ENCODE results near the gene PHC2. TPM values are rescaled to one million over a fixed set of nuclear protein-coding genes. Genes with fewer than 3 reads are reported as not detected.
A peak's percentile ranks its signal among the peaks of the same experiment; 100 is the strongest.

PHC2 gene
- total and polyA plus RNA-seq, 11 donors = 79.7 to 194 (median 99.4) TPM

GRCh38 chr1:33274446-33274845 is 156.4 kb downstream of the PHC2 start:
- 89 to 95% (median 94%) methylated on average over 1 of the region's 1 CpG for WGBS, 4 donors
- intact Hi-C loops (cut with DNase I) = no loop called here
- TF ChIP-seq POLR2A (IDR thresholded peaks at IDR 0.05) = no peak
- no peak for TF ChIP-seq CTCF (IDR thresholded peaks at IDR 0.05)
- Histone ChIP-seq H3K9me3 (no peaks in the 10 kb centered on the region), H3K27me3 (no peaks in the 10 kb centered on the region), H3K36me3 (peaks cover 0 to 60% (median 39%) of the 10 kb centered on the region in 9 donors), H3K27ac (no peak overlapping the region), H3K4me1 (peaks cover 0 to 44% (median 23%) of the 10 kb centered on the region in 12 donors), H3K4me3 (no peak overlapping the region)
- DNase-seq = no peak
- peak in 1 of 4 donors; percentile 6 for ATAC-seq

GRCh38 chr1:33273961-33274371 is 156.9 kb downstream of the PHC2 start:
- intact Hi-C loops (cut with DNase I) = no loop called here
- ATAC-seq (no peak), DNase-seq (no peak)
- Histone ChIP-seq H3K4me3 (no peak overlapping the region), H3K36me3 (peaks cover 0 to 60% (median 35%) of the 10 kb centered on the region in 9 donors), H3K27ac (peak overlapping the region in 1 of 12 donors; percentile 46), H3K27me3 (no peaks in the 10 kb centered on the region), H3K9me3 (no peaks in the 10 kb centered on the region), H3K4me1 (peaks cover 0 to 49% (median 28%) of the 10 kb centered on the region in 12 donors)
- TF ChIP-seq POLR2A (IDR thresholded peaks at IDR 0.05) (no peak), CTCF (IDR thresholded peaks at IDR 0.05) (no peak)
- 80 to 83% (median 82%) methylated on average over 7 of the region's 7 CpGs for WGBS, 4 donors

MicroRNAs encoded within 50 kb of the gene (microRNA counts, 767-probe panel; counts per million panel counts)
- 1,924 to 2,099 counts per million in 2 donors for microRNA hsa-miR-3605-5p

Small RNA genes within 50 kb of the gene (microRNA-seq; reads per million reads assigned to microRNA genes)
- gene MIR3605 = 34.2 to 413 (median 84.1) reads per million in 4 donors

Other genes starting within 250 kb of the PHC2 start
- 1 to 10 TPM; 1.9 to 6.1 (median 3.3) TPM for gene TRIM62, start 249.1 kb downstream of the PHC2 start, total RNA-seq
- 1 to 10 TPM; 1.8 to 3.8 TPM for gene TRIM62, start 249.1 kb downstream of the PHC2 start, polyA plus RNA-seq
- gene ZNF362, start 174.6 kb downstream of the PHC2 start, total RNA-seq = 10 to 100 TPM; 24.9 to 39.7 (median 33.3) TPM
- 10 to 100 TPM; 11.1 to 18.8 TPM for gene ZNF362, start 174.6 kb downstream of the PHC2 start, polyA plus RNA-seq
- under 1 TPM in 1 of 9 donors, not detected in 8; 0.40 TPM for gene A3GALT2, start 110.0 kb downstream of the PHC2 start, total RNA-seq
- gene A3GALT2, start 110.0 kb downstream of the PHC2 start, polyA plus RNA-seq = not detected
- gene ZSCAN20, start 41.5 kb upstream of the PHC2 start, total RNA-seq = 1 to 10 TPM; 3.3 to 8.8 (median 6.4) TPM
- 1 to 10 TPM; 1.4 to 2.8 TPM for gene ZSCAN20, start 41.5 kb upstream of the PHC2 start, polyA plus RNA-seq

Data from heart left ventricle (tissue), 16 donors.